Loucy (cell line): Measurements from ENCODE around the gene NEUROD1.

ENCODE experiments used
- EZH2phosphoT487 ChIP-seq: fragments of 200-600 bp; IDR thresholded peaks from 2 replicates; pipeline ENCODE4 v1.6.1; 2018; ENCODE audit warnings: antibody characterized with exemption, mild to moderate bottlenecking, moderate library complexity, borderline replicate concordance
- TF ChIP-seq, protein P1 (sequence below): fragments of 200-600 bp; sonication (generic); conservative IDR thresholded peaks from 2 replicates; pipeline ENCODE4 v1.5.1; 2014; ENCODE audit warnings: mild to moderate bottlenecking, antibody characterized with exemption, low read length

DNA sequence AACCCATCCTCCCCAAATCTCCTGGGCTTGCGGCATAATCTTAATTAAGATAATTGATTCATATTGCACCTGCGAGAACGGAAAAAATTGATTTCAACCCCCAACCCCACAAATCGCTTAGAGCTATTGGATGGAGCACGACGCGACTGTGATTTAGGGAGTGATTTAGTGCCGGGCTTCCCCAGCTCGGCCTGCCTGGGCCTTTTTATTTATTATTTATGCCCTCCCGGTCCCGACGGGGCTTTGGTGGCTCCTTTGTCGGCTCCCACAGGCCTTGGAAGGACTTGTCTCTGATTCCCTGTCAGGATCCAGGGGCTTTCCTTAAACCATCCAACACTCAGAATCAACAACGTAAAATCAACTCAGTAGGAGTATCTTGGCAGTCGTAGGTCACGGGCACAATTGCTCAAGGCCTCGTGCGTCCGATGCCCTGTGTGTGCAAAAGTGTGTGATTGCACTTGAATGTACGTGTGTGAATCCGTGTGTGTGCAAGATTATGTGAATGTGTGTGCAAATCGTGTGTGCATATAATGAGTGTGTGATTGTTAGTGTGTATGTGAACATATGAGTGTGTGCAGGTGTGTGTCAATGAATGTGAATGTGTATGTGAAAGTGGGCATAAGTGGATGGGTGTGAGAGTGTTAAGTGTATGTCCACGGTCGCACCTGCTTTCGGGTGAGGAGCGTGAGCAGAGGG, 4.3 kb upstream of the NEUROD1 start:
- TF ChIP-seq, protein P1, sequence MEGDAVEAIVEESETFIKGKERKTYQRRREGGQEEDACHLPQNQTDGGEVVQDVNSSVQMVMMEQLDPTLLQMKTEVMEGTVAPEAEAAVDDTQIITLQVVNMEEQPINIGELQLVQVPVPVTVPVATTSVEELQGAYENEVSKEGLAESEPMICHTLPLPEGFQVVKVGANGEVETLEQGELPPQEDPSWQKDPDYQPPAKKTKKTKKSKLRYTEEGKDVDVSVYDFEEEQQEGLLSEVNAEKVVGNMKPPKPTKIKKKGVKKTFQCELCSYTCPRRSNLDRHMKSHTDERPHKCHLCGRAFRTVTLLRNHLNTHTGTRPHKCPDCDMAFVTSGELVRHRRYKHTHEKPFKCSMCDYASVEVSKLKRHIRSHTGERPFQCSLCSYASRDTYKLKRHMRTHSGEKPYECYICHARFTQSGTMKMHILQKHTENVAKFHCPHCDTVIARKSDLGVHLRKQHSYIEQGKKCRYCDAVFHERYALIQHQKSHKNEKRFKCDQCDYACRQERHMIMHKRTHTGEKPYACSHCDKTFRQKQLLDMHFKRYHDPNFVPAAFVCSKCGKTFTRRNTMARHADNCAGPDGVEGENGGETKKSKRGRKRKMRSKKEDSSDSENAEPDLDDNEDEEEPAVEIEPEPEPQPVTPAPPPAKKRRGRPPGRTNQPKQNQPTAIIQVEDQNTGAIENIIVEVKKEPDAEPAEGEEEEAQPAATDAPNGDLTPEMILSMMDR: no peak
- TF ChIP-seq EZH2phosphoT487: no peak
